ENCODE measurements around the gene ACTRT1.

ACTRT1 gene

DNA sequence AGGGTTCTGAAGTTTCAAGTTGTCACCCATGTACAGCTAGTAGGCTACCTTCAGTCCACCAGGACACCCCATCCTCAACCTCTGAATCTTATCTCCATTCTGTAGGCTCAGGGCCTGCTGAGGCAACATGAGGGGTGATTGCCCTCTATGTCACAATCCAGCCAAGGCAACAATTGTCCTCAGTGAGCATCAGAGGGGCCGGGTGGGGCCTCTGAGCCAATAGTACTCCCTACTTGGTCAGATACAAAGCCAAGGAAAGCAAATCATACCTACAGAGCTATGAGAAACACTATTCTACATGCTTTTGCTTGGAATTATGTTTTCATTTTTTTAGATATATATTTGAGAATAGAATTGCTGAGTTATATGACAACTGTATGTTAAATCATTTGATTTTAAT is at the start of gene ACTRT1:
Gene ACTRT1 (minus strand): TSS at position 101 of the 400 bp plus-strand sequence. CDS start 197 bp downstream, outside the sequence.
- DNase-seq: no peak

DNA sequence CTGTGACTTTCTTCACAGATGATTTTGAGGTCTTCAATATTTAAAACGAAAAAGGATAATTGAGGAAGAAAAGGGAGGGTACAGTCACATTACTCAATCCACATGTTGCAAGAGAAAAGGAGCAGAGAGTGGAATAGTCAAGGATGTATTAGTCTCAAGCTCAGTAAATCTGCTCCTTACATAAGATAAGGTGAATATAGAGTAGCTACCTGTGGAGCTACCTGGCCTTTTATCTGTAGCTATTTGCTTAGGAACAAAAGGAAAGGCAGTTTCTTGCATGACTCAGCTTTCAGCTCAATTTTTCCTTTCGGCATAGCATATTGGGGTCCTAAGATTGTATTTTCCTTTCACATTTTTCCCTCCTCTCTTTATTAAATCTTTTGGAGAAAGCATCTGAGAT is 26.3 kb upstream of the ACTRT1 start:
- DNase-seq: no peak

DNA sequence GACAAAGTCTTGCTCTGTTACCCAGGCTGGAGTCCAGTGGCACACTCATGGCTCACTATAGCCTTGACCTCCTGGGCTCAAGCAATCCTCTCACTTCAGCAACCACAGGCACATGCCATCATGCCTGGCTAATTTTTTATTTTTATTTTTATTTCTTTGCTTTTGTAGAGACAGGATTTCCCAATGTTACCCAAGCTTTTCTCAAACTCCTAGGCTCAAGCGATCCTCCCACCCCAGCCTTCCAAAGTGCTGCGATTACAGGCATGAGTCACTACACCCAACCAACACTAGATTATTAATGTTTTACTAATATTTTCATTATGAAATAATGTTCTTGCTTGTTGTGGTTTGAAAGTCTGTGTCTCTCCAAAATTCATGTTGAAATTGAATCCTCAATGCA is 5.2 kb upstream of the ACTRT1 start:
- no peak for DNase-seq

DNA sequence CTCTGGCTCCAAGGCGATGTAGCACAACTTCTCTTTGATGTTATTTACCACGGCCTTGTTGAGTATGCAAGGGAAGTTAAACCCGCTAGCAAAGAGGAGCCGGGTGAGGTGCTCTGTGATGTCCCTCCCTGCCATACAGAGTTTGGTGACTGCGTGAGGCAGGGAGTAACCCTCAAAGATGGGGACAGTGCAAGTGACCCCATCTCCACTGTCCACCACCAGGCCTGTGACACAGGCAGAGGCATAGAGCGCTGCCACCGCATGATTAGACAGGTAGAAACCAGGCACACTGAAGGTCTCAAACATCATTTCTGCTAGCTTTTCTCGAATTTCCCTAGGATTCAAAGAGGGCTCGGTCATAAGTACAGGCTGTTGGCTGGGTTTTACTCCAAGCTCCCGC is 677 bp downstream of the ACTRT1 start:
- DNase-seq: no peak

DNA sequence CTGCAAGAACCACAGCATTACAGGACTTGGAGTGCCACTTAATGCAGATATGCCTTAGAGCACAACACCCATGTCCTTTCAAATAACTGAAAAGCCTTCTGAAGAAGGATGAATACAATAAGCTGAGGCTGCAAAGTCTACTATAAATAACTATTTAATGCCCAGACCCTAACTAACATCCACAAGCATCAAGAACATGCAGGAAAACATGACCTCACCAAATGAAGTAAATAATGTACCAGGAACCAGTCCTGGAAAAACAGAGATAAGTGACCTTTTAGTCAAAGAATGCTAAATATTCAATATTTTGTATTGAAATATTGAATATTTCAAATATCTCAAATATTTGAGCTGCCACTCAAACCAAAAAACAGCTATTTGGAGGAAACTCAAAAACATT is 16.9 kb downstream of the ACTRT1 start:
- DNase-seq: no peak

DNA sequence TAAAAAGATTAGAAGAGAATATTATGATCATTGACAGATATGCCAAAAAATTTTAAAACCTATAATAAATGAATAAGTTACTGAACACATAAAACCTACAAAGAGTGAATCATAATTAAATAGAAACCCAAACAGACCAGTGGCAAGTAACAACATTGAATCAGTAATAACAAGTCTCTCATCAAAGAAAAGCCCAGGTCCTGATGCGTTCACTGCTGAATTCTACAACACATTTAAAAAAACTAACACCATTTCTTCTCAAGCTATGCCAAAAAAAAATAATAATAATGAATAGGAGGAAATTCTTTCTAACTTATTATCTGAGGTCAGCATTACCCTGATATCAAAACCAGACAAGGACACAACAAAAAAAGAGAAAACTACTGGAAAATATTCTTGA is 30.6 kb downstream of the ACTRT1 start:
- DNase-seq: no peak

DNA sequence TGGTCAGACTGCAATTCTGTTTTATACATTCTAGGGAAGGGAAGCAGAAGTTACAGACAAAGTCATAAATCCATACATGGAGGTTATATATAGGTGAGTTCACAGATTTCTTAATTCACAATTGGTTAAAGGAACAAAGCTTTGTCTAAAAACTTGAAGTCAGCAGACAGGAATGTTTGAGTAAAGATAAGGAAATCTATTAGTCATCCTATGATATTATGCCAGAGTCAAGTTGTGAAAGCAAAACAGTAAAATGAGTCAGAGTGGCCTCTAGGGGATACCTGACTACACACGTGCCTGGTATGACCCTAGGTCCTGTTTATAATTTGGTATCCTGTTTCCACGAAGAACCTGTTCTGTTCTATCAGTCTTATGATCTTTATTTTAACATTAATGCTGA is 31.5 kb downstream of the ACTRT1 start:
- no peak for DNase-seq

DNA sequence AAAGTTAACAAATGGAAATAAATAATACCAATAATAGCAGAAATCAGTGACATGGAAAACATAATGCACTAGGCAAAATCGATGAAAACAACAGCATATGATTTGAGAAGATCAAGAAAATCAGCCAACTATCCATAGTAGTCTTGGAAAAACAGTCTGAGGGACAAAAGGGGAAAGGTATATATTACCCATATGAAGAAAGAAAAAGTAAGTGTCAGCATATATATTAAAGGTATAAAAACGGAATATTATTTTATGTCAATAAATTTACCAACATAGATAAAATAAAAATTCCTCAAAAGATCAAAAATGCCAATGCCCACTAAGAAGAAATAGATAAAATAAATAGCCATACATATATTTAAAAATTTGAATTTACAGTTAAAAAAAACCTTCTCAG is 33.0 kb downstream of the ACTRT1 start:
- DNase-seq: no peak

DNA sequence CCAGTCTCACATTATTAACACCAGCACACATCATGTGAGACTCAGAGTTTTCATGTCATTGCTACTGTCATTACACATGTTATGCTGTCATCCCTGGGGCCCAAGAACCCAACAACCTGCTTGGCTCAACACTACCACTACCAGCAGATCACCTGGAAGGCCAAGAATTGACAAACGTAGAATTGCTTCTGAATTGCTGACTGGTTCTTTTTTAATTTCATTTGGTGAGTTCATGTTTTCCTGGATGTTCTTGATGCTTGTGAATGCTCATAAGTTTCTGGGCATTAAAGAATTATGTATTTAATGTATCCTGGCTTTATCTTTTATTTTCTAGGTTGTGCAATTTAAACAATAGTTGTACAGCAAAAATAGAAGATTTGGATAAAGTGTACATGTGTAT is 40.2 kb downstream of the ACTRT1 start:
- DNase-seq: no peak

DNA sequence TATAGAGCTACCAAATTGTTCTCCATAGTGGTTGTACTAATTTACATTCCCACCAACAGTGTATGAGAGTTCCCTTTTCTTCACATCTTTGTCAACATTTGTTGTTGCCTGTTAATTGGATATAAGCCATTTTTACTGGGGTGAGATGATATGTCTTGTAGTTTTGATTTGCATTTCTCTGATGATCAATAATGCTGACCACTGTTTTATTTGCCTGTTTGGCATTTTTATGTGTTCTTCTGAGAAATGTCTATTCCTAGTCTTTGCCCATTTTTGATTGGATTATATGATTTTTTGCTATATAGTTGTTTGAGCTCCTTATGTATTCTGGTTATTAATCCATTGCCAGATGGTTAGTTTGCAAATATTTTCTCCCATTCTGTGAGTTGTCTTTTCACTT is 44.3 kb downstream of the ACTRT1 start:
- DNase-seq: no peak

All from NCI-H510A treated with DMSO at 0.1 percent for 48 hours (cell line).